ENCODE results near the gene VSIG10L2. TPM values are rescaled to one million over a fixed set of nuclear protein-coding genes. Genes with fewer than 3 reads are reported as not detected.
"Not testable (repeated sequence)": the region's sequence is repeated elsewhere in the genome, so short reads cannot be mapped to it uniquely, and the experiment has no call there.

Gene VSIG10L2
- total RNA-seq, 4 donors from 2014 or later, result not detected

- no peaks in the 10 kb centered on the region for H3K4me1 ChIP-seq
- H3K4me3 ChIP-seq (replicated peaks in 1 of 3), result no peak overlapping the region
- no peak for DNase-seq
- no peaks in the 10 kb centered on the region for H3K27me3 ChIP-seq
- TF ChIP-seq CTCF (IDR thresholded peaks at IDR 0.05) (no peak), POLR2A (IDR thresholded peaks at IDR 0.05) (no peak)
- peaks cover 10 to 19% of the 10 kb centered on the region in 2 donors for H3K36me3 ChIP-seq
- H3K27ac ChIP-seq, result no peak overlapping the region
- 91 to 94% methylated on average over 3 of the region's 3 CpGs for WGBS, 2 donors
- no peaks in the 10 kb centered on the region for H3K9me3 ChIP-seq
- intact Hi-C loops (cut with DNase I), result no loop called here
Measured at GRCh38 chr11:125982348-125982730, 36.5 kb downstream of the VSIG10L2 start.

- H3K27ac ChIP-seq; intact Hi-C loops (cut with DNase I); DNase-seq; H3K27me3 ChIP-seq; H3K9me3 ChIP-seq; H3K4me3 ChIP-seq (replicated peaks in 1 of 3): not testable (repeated sequence)
- 94 to 99% methylated on average over 6 of the region's 6 CpGs for WGBS, 2 donors
- H3K36me3 ChIP-seq, result peaks cover 13 to 17% of the 10 kb centered on the region in 2 donors
- peaks cover 11% of the 10 kb centered on the region in 2 donors for H3K4me1 ChIP-seq
Measured at GRCh38 chr11:125985956-125986355, 40.1 kb downstream of the VSIG10L2 start.

- Histone ChIP-seq H3K27me3 (no peaks in the 10 kb centered on the region), H3K4me1 (peaks cover 15 to 16% of the 10 kb centered on the region in 2 donors), H3K27ac (no peak overlapping the region), H3K9me3 (no peaks in the 10 kb centered on the region), H3K4me3 (replicated peaks in 1 of 3) (no peak overlapping the region), H3K36me3 (peaks cover 12 to 17% of the 10 kb centered on the region in 2 donors)
- DNase-seq, result no peak
- TF ChIP-seq POLR2A (IDR thresholded peaks at IDR 0.05), result no peak
- TF ChIP-seq CTCF (IDR thresholded peaks at IDR 0.05), result no peak
- 79% methylated on average over 5 of the region's 5 CpGs for WGBS, 2 donors
- intact Hi-C loops (cut with DNase I), result no loop called here
Measured at GRCh38 chr11:125987066-125987641, 41.3 kb downstream of the VSIG10L2 start.

- Histone ChIP-seq H3K4me3 (replicated peaks in 1 of 3) (no peak overlapping the region), H3K9me3 (no peaks in the 10 kb centered on the region), H3K36me3 (peaks cover 20 to 25% of the 10 kb centered on the region in 2 donors), H3K27ac (peak overlapping the region; percentile 39 to 79 (median 73)), H3K4me1 (peaks cover 15 to 16% of the 10 kb centered on the region in 2 donors), H3K27me3 (no peaks in the 10 kb centered on the region)
- DNase-seq, result peak; percentile 80 to 81
- TF ChIP-seq CTCF (IDR thresholded peaks at IDR 0.05), result no peak
- no peak for TF ChIP-seq POLR2A (IDR thresholded peaks at IDR 0.05)
- 5 to 25% methylated on average over 3 of the region's 3 CpGs for WGBS, 2 donors
- intact Hi-C loops (cut with DNase I), result no loop called here
Measured at GRCh38 chr11:125990244-125990643, 44.4 kb downstream of the VSIG10L2 start.

- no peak overlapping the region for H3K27ac ChIP-seq
- H3K4me3 ChIP-seq (replicated peaks in 1 of 3), result no peak overlapping the region
- no peak for DNase-seq
- H3K36me3 ChIP-seq, result peaks cover 32 to 45% of the 10 kb centered on the region in 2 donors
- no peaks in the 10 kb centered on the region for H3K9me3 ChIP-seq
- H3K4me1 ChIP-seq, result peaks cover 15 to 16% of the 10 kb centered on the region in 2 donors
- intact Hi-C loops (cut with DNase I), result no loop called here
- WGBS, 2 donors, result 95 to 96% methylated on average over 7 of the region's 7 CpGs
- no peaks in the 10 kb centered on the region for H3K27me3 ChIP-seq
- TF ChIP-seq POLR2A (IDR thresholded peaks at IDR 0.05), result no peak
- TF ChIP-seq CTCF (IDR thresholded peaks at IDR 0.05), result no peak
Measured at GRCh38 chr11:125992893-125993292, 47.0 kb downstream of the VSIG10L2 start.
